ENCODE results near the gene LIG4.

The LIG4 gene

DNA sequence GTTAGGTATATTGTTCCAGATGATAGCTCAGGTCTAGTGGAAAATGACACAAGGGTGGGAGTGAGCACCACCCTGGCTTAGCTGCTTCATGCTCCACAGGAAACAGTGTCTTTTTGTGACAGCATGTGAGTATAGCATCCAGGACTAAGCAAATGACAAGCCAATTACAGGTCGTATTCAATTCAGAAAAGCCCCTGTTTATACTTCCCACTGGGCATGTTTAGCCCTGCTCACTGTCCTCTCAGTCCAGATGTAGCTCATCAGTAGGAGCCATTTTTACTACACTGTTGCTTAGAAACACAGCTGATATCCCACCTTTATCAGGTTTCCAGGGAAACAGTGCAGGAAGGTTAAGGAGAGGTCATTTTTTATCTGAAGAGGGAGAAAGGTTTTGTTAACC is 10.8 kb upstream of the LIG4 start:
- Histone ChIP-seq H3K4me2 (ENCODE audit: low read depth, low read length, poor library complexity, severe bottlenecking) (peak overlapping the region; percentile 62), H3K79me2 (ENCODE audit: insufficient read depth, low read length) (peaks cover 58% of the 10 kb centered on the region), H3K27me3 (ENCODE audit: insufficient read depth, low read length, poor library complexity, severe bottlenecking) (no peaks in the 10 kb centered on the region), H3F3A (ENCODE audit: low read depth) (no peaks in the 10 kb centered on the region), H4K20me1 (ENCODE audit: insufficient read depth, low read length, poor library complexity, severe bottlenecking) (peaks cover 59% of the 10 kb centered on the region), H3K4me1 (ENCODE audit: insufficient read depth, low read length, poor library complexity, severe bottlenecking) (peaks cover 34% of the 10 kb centered on the region), H3K9me2 (replicated peaks; ENCODE audit: low read depth, low read length) (no peaks in the 10 kb centered on the region), H2AFZ (ENCODE audit: low read length) (no peak overlapping the region), H3K36me3 (ENCODE audit: insufficient read depth, low read length) (no peaks in the 10 kb centered on the region; the same call in 1 of the 2 replicates), H3K4me3 (ENCODE audit: low read length, poor library complexity, severe bottlenecking) (peak overlapping the region; percentile 15), H3K9me3 (ENCODE audit: insufficient read depth, low read depth, low read length) (no peaks in the 10 kb centered on the region), H3K9ac (ENCODE audit: low read depth, low read length, poor library complexity, severe bottlenecking) (no peak overlapping the region)
- TF ChIP-seq EZH2phosphoT487 (IDR thresholded peaks at IDR 0.05; ENCODE audit: borderline replicate concordance): no peak
- TF ChIP-seq, protein P1, sequence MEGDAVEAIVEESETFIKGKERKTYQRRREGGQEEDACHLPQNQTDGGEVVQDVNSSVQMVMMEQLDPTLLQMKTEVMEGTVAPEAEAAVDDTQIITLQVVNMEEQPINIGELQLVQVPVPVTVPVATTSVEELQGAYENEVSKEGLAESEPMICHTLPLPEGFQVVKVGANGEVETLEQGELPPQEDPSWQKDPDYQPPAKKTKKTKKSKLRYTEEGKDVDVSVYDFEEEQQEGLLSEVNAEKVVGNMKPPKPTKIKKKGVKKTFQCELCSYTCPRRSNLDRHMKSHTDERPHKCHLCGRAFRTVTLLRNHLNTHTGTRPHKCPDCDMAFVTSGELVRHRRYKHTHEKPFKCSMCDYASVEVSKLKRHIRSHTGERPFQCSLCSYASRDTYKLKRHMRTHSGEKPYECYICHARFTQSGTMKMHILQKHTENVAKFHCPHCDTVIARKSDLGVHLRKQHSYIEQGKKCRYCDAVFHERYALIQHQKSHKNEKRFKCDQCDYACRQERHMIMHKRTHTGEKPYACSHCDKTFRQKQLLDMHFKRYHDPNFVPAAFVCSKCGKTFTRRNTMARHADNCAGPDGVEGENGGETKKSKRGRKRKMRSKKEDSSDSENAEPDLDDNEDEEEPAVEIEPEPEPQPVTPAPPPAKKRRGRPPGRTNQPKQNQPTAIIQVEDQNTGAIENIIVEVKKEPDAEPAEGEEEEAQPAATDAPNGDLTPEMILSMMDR (conservative IDR thresholded peaks at IDR 0.05; ENCODE audit: low read length): no peak

DNA sequence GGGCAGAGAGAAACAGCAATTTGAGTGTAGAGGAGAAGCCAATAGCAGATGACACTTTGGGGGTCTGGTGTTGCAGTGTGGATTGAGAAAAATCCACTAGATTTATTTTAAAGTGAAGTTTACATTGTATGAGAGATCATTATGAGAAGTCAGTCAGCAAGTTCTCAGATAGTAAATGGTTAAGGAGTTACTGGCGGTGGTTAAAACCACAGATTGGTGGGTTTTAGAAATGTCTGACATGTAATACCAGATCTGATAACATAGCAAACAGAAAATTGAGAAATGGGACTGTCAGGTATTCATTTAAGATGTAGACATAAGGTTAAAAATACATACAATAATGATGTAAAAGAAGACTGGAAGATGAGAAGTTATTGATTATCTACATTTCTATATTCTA is 10.1 kb upstream of the LIG4 start:
- Histone ChIP-seq H4K20me1 (ENCODE audit: insufficient read depth, low read length, poor library complexity, severe bottlenecking) (peaks cover 66% of the 10 kb centered on the region), H3K36me3 (ENCODE audit: insufficient read depth, low read length) (no peaks in the 10 kb centered on the region; the same call in 1 of the 2 replicates), H3K79me2 (ENCODE audit: insufficient read depth, low read length) (peaks cover 65% of the 10 kb centered on the region), H3K4me1 (ENCODE audit: insufficient read depth, low read length, poor library complexity, severe bottlenecking) (peaks cover 37% of the 10 kb centered on the region), H3K4me3 (ENCODE audit: low read length, poor library complexity, severe bottlenecking) (peak overlapping the region; percentile 15), H3K4me2 (ENCODE audit: low read depth, low read length, poor library complexity, severe bottlenecking) (peak overlapping the region; percentile 62), H2AFZ (ENCODE audit: low read length) (no peak overlapping the region), H3K9me2 (replicated peaks; ENCODE audit: low read depth, low read length) (no peaks in the 10 kb centered on the region), H3K9ac (ENCODE audit: low read depth, low read length, poor library complexity, severe bottlenecking) (no peak overlapping the region), H3K9me3 (ENCODE audit: insufficient read depth, low read depth, low read length) (no peaks in the 10 kb centered on the region), H3F3A (ENCODE audit: low read depth) (no peaks in the 10 kb centered on the region), H3K27me3 (ENCODE audit: insufficient read depth, low read length, poor library complexity, severe bottlenecking) (no peaks in the 10 kb centered on the region)
- TF ChIP-seq, protein P1 (conservative IDR thresholded peaks at IDR 0.05; ENCODE audit: low read length): no peak
- no peak for TF ChIP-seq EZH2phosphoT487 (IDR thresholded peaks at IDR 0.05; ENCODE audit: borderline replicate concordance)

DNA sequence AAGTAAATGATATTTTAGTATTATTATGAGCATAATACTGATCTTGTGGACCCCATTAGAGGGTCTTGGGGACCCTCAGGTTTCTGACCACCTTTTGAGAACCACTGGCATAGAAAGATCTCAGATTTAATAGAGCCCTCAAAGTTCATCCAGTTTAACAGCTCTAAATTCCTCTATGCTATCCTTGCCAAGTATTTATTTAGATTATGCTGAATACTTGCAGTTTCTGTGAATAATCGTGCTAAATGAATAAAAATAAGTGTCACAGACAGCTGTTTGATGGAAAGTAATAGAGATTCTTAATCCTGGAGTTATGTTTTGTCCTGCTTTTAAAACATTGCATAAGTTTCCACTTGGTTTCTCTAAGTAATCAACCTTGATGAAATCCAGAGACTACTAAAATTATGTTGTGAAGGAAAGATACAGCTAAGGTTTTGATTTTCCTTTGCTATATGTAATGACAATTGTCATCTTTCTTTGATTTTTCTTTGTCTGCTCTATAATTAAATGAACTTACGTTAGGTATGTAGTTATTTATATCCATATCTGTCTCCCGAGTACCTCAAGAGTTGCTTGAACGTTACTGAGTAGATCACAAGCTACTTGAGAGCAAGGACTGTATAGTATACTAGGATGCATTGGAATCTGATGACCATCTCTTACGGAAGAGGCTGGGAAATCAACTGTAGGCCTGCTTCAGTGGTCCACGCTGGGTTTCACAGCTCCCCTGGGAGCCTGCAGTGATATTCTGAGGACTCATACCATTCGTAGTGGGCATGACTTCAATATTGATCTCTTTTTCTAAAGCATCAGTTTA is 8.6 kb upstream of the LIG4 start:
- Histone ChIP-seq H3K9me3 (ENCODE audit: insufficient read depth, low read depth, low read length) (no peaks in the 10 kb centered on the region), H3K27me3 (ENCODE audit: insufficient read depth, low read length, poor library complexity, severe bottlenecking) (no peaks in the 10 kb centered on the region), H3K79me2 (ENCODE audit: insufficient read depth, low read length) (peaks cover 71% of the 10 kb centered on the region), H3K4me1 (ENCODE audit: insufficient read depth, low read length, poor library complexity, severe bottlenecking) (peaks cover 52% of the 10 kb centered on the region), H3F3A (ENCODE audit: low read depth) (no peaks in the 10 kb centered on the region), H3K9me2 (replicated peaks; ENCODE audit: low read depth, low read length) (no peaks in the 10 kb centered on the region), H3K36me3 (ENCODE audit: insufficient read depth, low read length) (no peaks in the 10 kb centered on the region), H3K4me3 (ENCODE audit: low read length, poor library complexity, severe bottlenecking) (no peak overlapping the region), H4K20me1 (ENCODE audit: insufficient read depth, low read length, poor library complexity, severe bottlenecking) (peaks cover 81% of the 10 kb centered on the region), H3K9ac (ENCODE audit: low read depth, low read length, poor library complexity, severe bottlenecking) (no peak overlapping the region), H2AFZ (ENCODE audit: low read length) (no peak overlapping the region), H3K4me2 (ENCODE audit: low read depth, low read length, poor library complexity, severe bottlenecking) (peak overlapping the region; percentile 32)
- TF ChIP-seq EZH2phosphoT487 (IDR thresholded peaks at IDR 0.05; ENCODE audit: borderline replicate concordance): no peak
- TF ChIP-seq, protein P1 (conservative IDR thresholded peaks at IDR 0.05; ENCODE audit: low read length): no peak

Measured in Loucy (cell line).